Pancreas (tissue), 10 donors: Measurements from ENCODE around the gene COQ8B. TPM values are rescaled to one million over a fixed set of nuclear protein-coding genes. Genes with fewer than 3 reads are reported as not detected.

Experiments used
- ATAC-seq, 4 donors: fragments of 200-7000 bp; cut with Tn5 transposase; one replicate each; pipeline versions ENCODE4 v1.8.0 to v1.9.1; 2020; ENCODE audit warnings: mild to moderate bottlenecking in 4 of 4, moderate library complexity in 4 of 4
- DNase-seq, 6 donors: peaks; one replicate each; pipeline ENCODE4 v3.0.0-alpha.2; 2020
- FAIRE-seq: peaks from 2 replicates; lab custom pipeline; 2012; peaks lifted over from hg19 to GRCh38; lab: Jason Lieb, UNC
- H3K27ac ChIP-seq, 4 donors: fragments of 200-600 bp; sonication (generic); 1 replicate in 3 of 4; 2 replicates in 1 of 4; pipeline versions ENCODE4 v1.5.0 to v1.8.0; 2020
- H3K27me3 ChIP-seq, 4 donors: fragments of 200-600 bp; one replicate each; pipeline ENCODE4 v1.8.0; 2021
- H3K36me3 ChIP-seq, 3 donors: fragments of 200-600 bp; sonication (generic) in 1 of 3; one replicate each; pipeline versions ENCODE4 v1.5.0 to v1.8.0; 2020 to 2021
- H3K4me1 ChIP-seq, 3 donors: fragments of 200-600 bp; one replicate each; pipeline ENCODE4 v1.8.0; 2021
- H3K4me3 ChIP-seq, 4 donors: fragments of 200-600 bp; sonication (generic) in 2 of 4; one replicate each; pipeline versions ENCODE4 v1.5.0 to v1.8.0; 2020 to 2021
- H3K9me3 ChIP-seq, 4 donors: fragments of 200-600 bp; one replicate each; pipeline ENCODE4 v1.8.0; 2021
- WGBS, 2 donors: extraction: QIAGEN DNeasy Blood & Tissue Kit; methylation state at CpG; one replicate each; pipeline ENCODE4 v1.1.7; 2013; 5-methylcytosine and 5-hydroxymethylcytosine counted together
- intact Hi-C, 3 donors: fragments of 100-400 bp; cut with DNase I; formaldehyde crosslinking; loops; one replicate each; pipeline versions ENCODE4 v1.11.1 to v1.14.2; 2022
- polyA plus RNA-seq, 2 donors: library from polyadenylated mRNA; stranded (reverse); fragments of 200-250 nt; gene quantifications; one replicate each; pipeline ENCODE4 v1.2.3, GENCODE V29; 2013
- total RNA-seq, 6 donors: library from RNA; stranded (reverse); fragmentation: NEBNext Ultra II Directional in 4 of 6; extraction: Animal tissue kit (Norgen Biotek cat#: 25700) in 4 of 6; gene quantifications; one replicate each; pipeline versions ENCODE4 v1.2.1 to v1.2.4, GENCODE V29; 2021 to 2023
- TF ChIP-seq, protein P1 (sequence below), 4 donors: fragments of 200-600 bp; sonication (generic) in 3 of 4; IDR thresholded peaks; one replicate each; pipeline versions ENCODE4 v1.5.0 to v1.8.0; 2021; ENCODE audit warnings: antibody characterized with exemption in 4 of 4
- donor health status: healthy with polysubstance abuse.
- donor health status: DM: no; HTN: no; CAD: no; lungs with moderate emphysema.
- donor health status: DM: no; HTN: no; CAD: no.
- donor health status: control.
- donor health status: control.
- donor health status: Bipolar disorder and iron deficiency.
- donor health status: DM: yes; HTN: yes; CAD: no.
- donor health status: DM: no; HTN: no; CAD: no.
- donor health status: DM: no; HTN: no; CAD: no.
- donor health status: DM: yes; HTN: yes; CAD: no.

COQ8B gene
- total and polyA plus RNA-seq, 8 donors: 12.7 to 44.2 (median 18.0) TPM

DNA sequence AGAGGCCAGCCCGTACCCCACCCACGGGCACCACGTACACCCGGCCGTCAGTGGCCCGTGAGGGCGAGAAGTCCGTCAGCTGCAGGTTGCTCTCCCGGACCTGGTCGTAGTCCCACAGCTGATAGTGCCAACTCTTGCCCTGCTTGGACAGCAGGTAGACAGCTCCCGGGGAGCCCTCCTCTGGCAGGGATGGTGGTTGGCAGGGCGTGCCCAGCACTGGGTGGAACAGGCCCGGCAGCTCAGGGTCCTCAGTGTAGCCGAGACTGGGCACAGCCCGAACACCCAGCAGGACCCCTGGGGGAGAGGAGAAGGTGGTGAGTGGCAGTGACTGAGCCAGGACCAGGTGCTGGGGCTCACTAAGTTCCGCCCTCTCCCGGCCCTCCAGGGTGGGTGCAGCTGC is 25.8 kb upstream of the COQ8B start:
- Histone ChIP-seq H3K27me3 (no peaks in the 10 kb centered on the region), H3K27ac (no peak overlapping the region), H3K9me3 (no peaks in the 10 kb centered on the region), H3K36me3 (peaks cover 0 to 15% (median 11%) of the 10 kb centered on the region in 3 donors), H3K4me3 (no peak overlapping the region), H3K4me1 (no peaks in the 10 kb centered on the region)
- 44 to 51% methylated on average over 17 of the region's 17 CpGs for WGBS, 2 donors
- peak in 3 of 4 donors; percentile 6 to 52 (median 36) for ATAC-seq
- DNase-seq: peak in 1 of 6 donors; percentile 58
- TF ChIP-seq, protein P1, sequence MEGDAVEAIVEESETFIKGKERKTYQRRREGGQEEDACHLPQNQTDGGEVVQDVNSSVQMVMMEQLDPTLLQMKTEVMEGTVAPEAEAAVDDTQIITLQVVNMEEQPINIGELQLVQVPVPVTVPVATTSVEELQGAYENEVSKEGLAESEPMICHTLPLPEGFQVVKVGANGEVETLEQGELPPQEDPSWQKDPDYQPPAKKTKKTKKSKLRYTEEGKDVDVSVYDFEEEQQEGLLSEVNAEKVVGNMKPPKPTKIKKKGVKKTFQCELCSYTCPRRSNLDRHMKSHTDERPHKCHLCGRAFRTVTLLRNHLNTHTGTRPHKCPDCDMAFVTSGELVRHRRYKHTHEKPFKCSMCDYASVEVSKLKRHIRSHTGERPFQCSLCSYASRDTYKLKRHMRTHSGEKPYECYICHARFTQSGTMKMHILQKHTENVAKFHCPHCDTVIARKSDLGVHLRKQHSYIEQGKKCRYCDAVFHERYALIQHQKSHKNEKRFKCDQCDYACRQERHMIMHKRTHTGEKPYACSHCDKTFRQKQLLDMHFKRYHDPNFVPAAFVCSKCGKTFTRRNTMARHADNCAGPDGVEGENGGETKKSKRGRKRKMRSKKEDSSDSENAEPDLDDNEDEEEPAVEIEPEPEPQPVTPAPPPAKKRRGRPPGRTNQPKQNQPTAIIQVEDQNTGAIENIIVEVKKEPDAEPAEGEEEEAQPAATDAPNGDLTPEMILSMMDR (IDR thresholded peaks at IDR 0.05): no peak
- intact Hi-C loops: no loop called here
- no peak for FAIRE-seq

DNA sequence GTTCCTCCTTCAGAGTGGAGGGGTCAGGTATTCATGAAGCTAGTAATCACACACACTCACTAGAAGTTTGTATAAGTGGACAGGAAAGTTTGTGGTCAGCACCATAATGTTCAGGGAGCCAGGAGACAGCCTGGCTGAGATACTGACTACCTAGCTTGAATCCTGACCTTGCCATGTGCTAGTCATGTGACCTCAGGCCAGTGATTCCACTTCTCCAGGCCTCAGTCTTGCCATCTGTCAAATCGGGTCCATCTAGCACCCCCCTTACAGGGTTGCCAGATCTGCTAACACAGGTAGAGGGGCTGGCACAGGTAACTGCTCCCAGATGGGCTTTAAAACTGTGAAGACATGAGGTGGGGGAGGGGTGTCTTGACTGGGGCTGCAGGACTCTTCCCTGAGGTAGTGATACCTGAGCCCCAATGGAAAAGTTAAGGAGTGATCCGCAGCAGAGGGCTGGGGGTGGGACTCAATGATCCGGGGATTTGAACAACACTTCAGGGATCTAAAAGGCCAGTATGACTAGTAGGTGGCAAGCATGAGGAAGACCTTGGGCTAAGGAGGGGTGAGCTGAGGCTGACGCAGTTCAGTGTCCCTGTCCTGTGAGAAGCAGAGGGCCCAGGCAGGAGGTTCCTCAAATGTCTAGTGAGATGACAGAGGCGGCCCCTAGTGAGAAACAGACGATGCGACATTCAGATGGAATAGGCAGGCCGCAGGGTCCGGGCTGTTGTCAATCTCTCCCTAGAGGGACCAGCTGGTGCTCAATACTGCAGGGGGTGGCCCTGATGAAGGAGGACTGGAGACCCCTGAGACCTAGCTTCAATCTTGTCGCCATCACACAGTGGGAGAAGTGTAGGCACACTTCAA is 25.1 kb upstream of the COQ8B start:
- 81 to 84% methylated on average over 10 of the region's 10 CpGs for WGBS, 2 donors
- H3K4me1 ChIP-seq: no peaks in the 10 kb centered on the region
- FAIRE-seq: no peak
- DNase-seq: no peak
- TF ChIP-seq, protein P1 (IDR thresholded peaks at IDR 0.05): no peak
- H3K27me3 ChIP-seq: no peaks in the 10 kb centered on the region
- no peaks in the 10 kb centered on the region for H3K9me3 ChIP-seq
- no peak overlapping the region for H3K27ac ChIP-seq
- H3K36me3 ChIP-seq: peaks cover 0 to 22% (median 18%) of the 10 kb centered on the region in 3 donors
- H3K4me3 ChIP-seq: no peak overlapping the region
- no peak for ATAC-seq
- intact Hi-C loops: no loop called here

DNA sequence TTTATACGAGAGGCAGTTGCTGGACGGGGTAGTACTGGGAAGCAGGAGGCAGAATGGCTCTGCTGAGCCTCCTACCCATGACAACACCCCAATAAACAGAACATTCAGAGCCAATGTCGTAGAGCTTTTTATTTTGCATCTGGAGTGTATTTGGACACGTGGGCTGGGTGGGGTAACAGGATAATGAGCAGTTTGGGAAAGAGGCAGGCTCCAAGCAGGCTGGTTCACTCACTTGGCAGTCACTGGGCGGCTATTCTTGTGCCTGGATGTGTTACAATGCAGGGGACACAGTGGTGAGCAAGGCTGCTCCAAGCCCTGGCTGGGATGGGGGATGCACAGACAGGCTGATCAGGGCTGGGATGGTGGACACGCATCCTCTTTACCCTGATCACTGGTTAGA is 24.1 kb upstream of the COQ8B start:
- intact Hi-C loops: no loop called here

DNA sequence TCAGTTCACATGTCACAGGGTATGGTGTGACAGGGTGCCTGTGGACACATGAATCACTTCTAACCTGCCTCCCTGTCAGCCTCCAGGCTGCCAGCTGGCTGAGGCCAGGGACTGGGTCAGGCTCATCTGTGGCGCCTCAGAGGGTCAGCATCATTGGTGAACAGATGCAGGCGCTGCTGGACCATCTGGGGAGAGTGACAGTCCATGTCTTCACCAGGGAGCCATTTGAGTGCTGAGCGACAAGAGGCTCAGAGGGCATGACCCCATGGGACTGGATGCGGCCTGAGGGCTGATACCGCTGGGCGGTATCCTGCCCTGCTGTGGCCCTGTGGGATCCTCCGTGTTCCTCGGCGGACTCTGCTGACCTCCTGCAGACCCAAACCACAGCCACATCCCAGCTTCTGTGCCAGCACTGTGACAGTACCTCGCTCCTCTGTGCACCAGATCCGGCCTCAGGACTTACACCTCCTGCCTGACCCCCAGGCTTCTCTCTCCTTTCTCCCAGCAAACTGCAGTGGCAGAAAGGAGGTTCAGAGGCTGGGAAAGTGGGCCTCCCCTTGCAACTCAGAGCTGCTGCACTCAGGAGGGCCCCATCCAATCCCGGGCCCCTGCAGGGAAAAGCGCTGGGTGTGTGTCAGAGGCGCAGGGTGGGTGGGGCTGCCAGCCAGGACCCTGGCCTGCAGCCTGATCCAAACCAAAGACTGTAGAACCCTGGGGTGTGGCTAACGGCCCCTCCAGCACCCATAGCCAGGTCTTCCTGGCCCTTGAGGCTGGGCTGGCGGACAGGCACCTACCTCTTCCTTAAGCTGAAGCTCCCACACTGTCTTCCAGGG is 23.4 kb upstream of the COQ8B start:
- no peak for FAIRE-seq
- peaks cover 0 to 36% (median 21%) of the 10 kb centered on the region in 3 donors for H3K36me3 ChIP-seq

More for the DNA sequence above, 24.1 kb upstream of the COQ8B start:
- FAIRE-seq (no peak), DNase-seq (no peak), ATAC-seq (no peak)
- H3K9me3 ChIP-seq: no peaks in the 10 kb centered on the region
- TF ChIP-seq, protein P1 (IDR thresholded peaks at IDR 0.05): no peak
- H3K4me1 ChIP-seq: no peaks in the 10 kb centered on the region
- no peaks in the 10 kb centered on the region for H3K27me3 ChIP-seq
- no peak overlapping the region for H3K4me3 ChIP-seq
- peaks cover 0 to 30% (median 21%) of the 10 kb centered on the region in 3 donors for H3K36me3 ChIP-seq
- 82 to 84% methylated on average over 6 of the region's 6 CpGs for WGBS, 2 donors
- H3K27ac ChIP-seq: no peak overlapping the region

More for the DNA sequence above, 23.4 kb upstream of the COQ8B start:
- WGBS, 2 donors: 85 to 92% methylated on average over 15 to 16 of the region's 16 CpGs
- DNase-seq (no peak), ATAC-seq (no peak)
- intact Hi-C loops: no loop called here
- Histone ChIP-seq H3K9me3 (no peaks in the 10 kb centered on the region), H3K27me3 (no peaks in the 10 kb centered on the region), H3K27ac (no peak overlapping the region), H3K4me3 (no peak overlapping the region), H3K4me1 (no peaks in the 10 kb centered on the region)
- TF ChIP-seq, protein P1 (IDR thresholded peaks at IDR 0.05): no peak
